Left ventricle myocardium inferior (tissue), 1 donor: ENCODE data around the gene PXDN. TPM values are rescaled to one million over a fixed set of nuclear protein-coding genes. Genes with fewer than 3 reads are reported as not detected.
"Not testable (repeated sequence)": the region's sequence is repeated elsewhere in the genome, so short reads cannot be mapped to it uniquely, and the experiment has no call there.

Experiments
- DNase-seq: peaks from one replicate; pipeline ENCODE4 v3.0.0-alpha.2; 2020
- H3K27ac ChIP-seq: fragments of 200-600 bp; replicated peaks from 2 replicates; pipeline ENCODE4 v1.8.0; 2021
- H3K27me3 ChIP-seq: fragments of 200-600 bp; 2 replicates; pipeline ENCODE4 v1.8.0; 2021; ENCODE audit warnings: low read depth
- H3K36me3 ChIP-seq: fragments of 200-600 bp; 2 replicates; pipeline ENCODE4 v1.8.0; 2021
- H3K4me1 ChIP-seq: fragments of 200-600 bp; 2 replicates; pipeline ENCODE4 v1.8.0; 2021
- H3K4me3 ChIP-seq: fragments of 200-600 bp; 2 replicates; pipeline ENCODE4 v1.8.0; 2021; ENCODE audit warnings: mild to moderate bottlenecking, moderate library complexity
- H3K9me3 ChIP-seq: fragments of 200-600 bp; replicated peaks from 2 replicates; pipeline ENCODE4 v1.8.0; 2021
- CTCF ChIP-seq: fragments of 200-600 bp; IDR thresholded peaks from 2 replicates; pipeline ENCODE4 v1.8.0; 2021; ENCODE audit warnings: antibody characterized with exemption, mild to moderate bottlenecking, borderline replicate concordance
- intact Hi-C: fragments of 100-400 bp; cut with micrococcal nuclease; formaldehyde crosslinking; loops from one replicate; pipeline ENCODE4 v1.11.0; 2022
- total RNA-seq: library from RNA; stranded (reverse); fragmentation: NEBNext Ultra II Directional; extraction: Animal tissue kit (Norgen Biotek cat#: 25700); gene quantifications from one replicate; pipeline ENCODE4 v1.2.1, GENCODE V29; 2021
- donor health status: DM: no; HTN: yes; CAD: no; lungs with severe emphysema.

PXDN gene
- total RNA-seq, 1 donor from 2014 or later, result 15.7 TPM

GRCh38 chr2:1727796-1728474, 16.4 kb downstream of the PXDN start:
- Histone ChIP-seq H3K27ac (no peak overlapping the region), H3K9me3 (no peaks in the 10 kb centered on the region), H3K4me1 (peaks cover 67% of the 10 kb centered on the region), H3K4me3 (no peak overlapping the region), H3K36me3 (no peaks in the 10 kb centered on the region), H3K27me3 (no peaks in the 10 kb centered on the region)
- no peak for DNase-seq
- intact Hi-C loops, result no loop called here
- no peak for TF ChIP-seq CTCF

- Histone ChIP-seq H3K9me3 (no peaks in the 10 kb centered on the region), H3K4me3 (peak overlapping the region; percentile 5), H3K4me1 (peaks cover 66% of the 10 kb centered on the region), H3K27me3 (no peaks in the 10 kb centered on the region), H3K36me3 (no peaks in the 10 kb centered on the region), H3K27ac (peak overlapping the region; percentile 10)
- no peak for TF ChIP-seq CTCF
- peak; percentile 25 for DNase-seq
- intact Hi-C loops, result no loop called here
Measured at GRCh38 chr2:1727101-1727771, 17.1 kb downstream of the PXDN start.

DNA sequence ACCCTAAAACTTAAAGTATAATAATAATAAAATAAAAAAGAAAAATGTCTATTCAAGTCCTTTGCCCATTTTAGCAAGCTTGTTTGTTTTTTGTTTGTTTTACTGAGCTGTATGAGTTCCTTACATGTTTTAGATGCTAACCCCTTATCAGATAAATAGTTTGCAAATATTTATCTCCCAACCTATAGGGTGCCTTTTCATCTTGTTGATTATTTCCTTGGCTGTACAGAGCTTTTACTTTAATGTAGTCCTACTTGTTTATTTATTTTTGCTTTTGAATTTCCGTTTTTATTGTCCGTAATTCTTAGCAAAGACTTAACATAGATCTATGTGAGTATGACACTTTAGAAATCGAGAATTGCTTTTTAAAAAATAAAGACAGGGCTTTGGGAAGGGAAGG, 17.8 kb downstream of the PXDN start:
- intact Hi-C loops, result no loop called here
- peak overlapping the region; percentile 5 for H3K4me3 ChIP-seq

GRCh38 chr2:1724351-1724750, 20.0 kb downstream of the PXDN start:
- H3K27me3 ChIP-seq, H3K27ac ChIP-seq, H3K9me3 ChIP-seq, DNase-seq, H3K36me3 ChIP-seq, intact Hi-C loops, H3K4me3 ChIP-seq: not testable (repeated sequence)
- H3K4me1 ChIP-seq, result peaks cover 59% of the 10 kb centered on the region

More for the DNA sequence above, 17.8 kb downstream of the PXDN start:
- no peak for TF ChIP-seq CTCF
- peak overlapping the region; percentile 10 for H3K27ac ChIP-seq
- H3K27me3 ChIP-seq, result no peaks in the 10 kb centered on the region
- no peaks in the 10 kb centered on the region for H3K9me3 ChIP-seq
- no peak for DNase-seq
- no peaks in the 10 kb centered on the region for H3K36me3 ChIP-seq
- H3K4me1 ChIP-seq, result peaks cover 66% of the 10 kb centered on the region

DNA sequence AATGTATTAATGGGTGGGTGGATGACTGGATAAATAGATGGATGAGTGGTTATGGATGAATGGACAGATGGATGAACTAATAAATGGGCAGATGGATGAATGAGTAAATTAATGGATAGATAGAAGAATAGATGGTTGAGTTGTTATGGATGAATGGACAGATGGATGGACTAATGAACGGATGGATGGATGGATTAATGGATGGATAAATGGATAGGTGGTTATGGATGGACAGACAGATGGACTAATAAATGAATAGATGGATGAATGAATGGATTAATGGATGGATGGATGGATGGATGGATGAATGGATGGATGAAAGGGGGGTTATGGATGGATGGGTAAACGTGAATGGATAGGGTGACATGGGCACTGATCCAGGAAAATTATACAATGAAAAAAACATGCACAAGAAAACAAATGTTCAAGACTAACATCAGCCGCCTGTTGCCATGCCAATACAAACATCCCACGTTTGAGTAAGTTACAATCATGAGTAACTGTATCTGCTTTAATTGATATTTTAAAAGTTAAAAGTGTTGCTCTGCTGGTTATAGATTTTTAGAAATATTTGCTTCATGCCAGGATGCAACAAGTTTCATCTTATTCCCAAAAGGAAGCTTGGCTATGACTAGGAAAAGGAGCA, 20.8 kb downstream of the PXDN start:
- no peaks in the 10 kb centered on the region for H3K36me3 ChIP-seq
- H3K9me3 ChIP-seq, result no peaks in the 10 kb centered on the region
- no peak for DNase-seq
- TF ChIP-seq CTCF, result no peak
- no peaks in the 10 kb centered on the region for H3K27me3 ChIP-seq
- H3K27ac ChIP-seq, result no peak overlapping the region
- H3K4me3 ChIP-seq, result no peak overlapping the region
- intact Hi-C loops, result no loop called here
- peaks cover 57% of the 10 kb centered on the region for H3K4me1 ChIP-seq

- intact Hi-C loops, result no loop called here
- no peak overlapping the region for H3K4me3 ChIP-seq
- H3K36me3 ChIP-seq, result no peaks in the 10 kb centered on the region
- no peaks in the 10 kb centered on the region for H3K9me3 ChIP-seq
- DNase-seq, result no peak
- H3K4me1 ChIP-seq, result peaks cover 50% of the 10 kb centered on the region
- no peaks in the 10 kb centered on the region for H3K27me3 ChIP-seq
- no peak for TF ChIP-seq CTCF
- H3K27ac ChIP-seq, result peak overlapping the region; percentile 90
Measured at GRCh38 chr2:1722692-1723091, 21.6 kb downstream of the PXDN start.
